ENCODE data around the gene FARS2. TPM values are rescaled to one million over a fixed set of nuclear protein-coding genes. Genes with fewer than 3 reads are reported as not detected.

Gene FARS2
- total RNA-seq, 1 donor from 2014 or later = 24.8 TPM

DNA sequence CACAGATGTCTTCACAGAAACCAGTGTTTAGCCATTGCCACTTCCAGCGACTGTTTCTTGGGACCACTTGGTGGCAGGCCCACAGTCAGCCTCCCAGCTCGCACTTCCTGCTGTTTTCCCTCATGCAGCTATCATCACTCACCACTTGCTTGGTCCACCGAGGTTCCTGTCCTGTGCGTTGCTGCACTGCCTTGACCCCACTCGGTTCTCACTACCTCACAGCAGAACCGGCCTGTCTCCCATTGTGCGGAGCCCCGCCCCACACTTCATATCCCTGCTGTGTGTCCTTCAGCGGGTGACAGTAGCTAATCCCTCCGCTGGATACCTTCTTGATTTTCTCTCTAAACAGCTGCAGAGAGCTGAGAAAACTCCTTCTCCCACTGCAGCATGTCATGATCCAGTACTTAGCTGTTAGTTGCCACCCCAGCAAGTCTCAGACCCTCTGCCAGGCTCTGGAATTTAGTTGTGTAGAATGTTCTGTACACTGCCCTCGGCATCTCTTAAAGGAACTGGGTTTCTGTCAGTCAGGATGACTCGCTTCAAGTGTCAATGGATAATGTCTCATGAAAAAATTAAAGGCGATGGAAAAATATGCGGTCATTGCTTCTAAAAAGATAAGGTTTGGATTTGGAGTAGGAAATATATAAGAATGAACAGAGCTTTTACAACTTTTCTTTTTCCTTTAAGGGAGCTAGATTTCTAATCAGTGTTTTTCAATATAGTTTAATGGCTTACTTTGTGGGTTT is 208.0 kb downstream of the FARS2 start:
- DNase-seq = no peak

DNA sequence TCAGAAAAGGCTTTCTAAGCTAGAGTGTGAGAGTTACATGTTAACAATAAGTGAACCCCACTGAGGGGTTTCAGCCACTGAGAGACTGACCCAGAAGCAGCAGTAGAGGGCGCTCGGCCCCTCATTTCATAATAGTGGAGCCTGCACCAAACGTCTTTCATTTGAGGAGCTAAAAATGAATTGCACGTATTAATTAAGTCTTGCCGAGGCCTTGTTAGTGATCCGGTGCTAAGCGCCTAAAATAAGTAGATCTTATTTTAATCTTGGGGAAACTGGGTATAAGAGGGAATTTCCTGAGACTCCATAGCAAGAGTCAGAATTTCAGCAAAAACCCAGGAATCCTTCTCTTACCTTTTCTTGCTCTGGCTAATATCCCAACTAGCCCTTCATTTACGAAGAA is 209.7 kb downstream of the FARS2 start:
- DNase-seq = peak; percentile 44

DNA sequence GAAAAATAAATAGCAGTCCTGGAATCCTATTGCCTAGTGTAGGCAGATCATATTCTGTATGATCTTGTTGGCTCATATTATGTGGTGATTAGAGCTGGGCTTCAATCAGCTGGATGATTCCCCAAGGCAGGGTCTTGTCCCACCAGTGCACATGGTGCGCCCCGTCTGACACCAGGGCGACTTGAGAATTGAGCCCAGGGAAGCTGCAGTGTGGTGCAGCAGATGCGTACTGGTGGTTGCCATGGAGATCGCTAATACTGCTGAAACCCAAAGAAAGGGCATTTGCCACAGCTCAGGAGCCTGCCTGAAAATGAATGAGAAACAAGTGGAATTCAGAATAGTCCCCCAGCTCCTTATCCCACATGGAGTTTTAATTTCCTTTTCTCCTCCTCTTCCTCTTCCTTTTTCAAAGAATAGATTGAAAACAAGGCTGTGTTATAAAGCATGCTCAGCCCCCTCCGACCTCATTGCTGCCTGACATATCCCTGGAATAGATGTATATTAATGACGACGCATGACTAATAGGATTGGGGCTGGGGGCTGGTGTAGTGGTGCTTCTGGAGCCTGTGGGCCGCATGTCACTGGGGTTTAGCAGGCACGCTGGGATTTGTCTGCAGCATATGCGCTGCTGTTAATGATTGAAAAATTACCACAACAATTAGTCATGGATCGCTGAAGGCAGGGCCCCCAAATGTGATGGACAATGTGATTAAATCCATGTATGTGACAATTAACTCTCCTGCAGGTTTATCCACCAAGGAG is 210.5 kb downstream of the FARS2 start:
- DNase-seq = no peak

DNA sequence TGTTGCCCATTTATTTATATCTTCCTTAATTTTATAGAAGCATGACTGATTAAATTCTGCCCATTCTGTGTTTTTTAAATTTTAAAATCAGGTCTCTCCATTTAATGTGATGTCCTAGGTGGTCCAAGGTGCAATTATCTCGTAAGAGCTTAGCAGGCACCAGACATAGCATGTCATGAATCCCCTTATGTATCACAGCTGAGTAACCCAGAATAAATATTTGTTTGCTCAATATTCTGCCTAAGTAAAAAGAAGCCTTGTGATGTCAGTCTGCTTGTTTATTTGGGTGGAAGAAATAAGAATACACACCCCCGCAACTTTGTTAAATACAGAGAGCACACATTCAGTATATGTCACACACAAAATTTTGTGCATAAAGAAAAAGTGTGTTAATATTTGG is 211.3 kb downstream of the FARS2 start:
- DNase-seq = no peak

DNA sequence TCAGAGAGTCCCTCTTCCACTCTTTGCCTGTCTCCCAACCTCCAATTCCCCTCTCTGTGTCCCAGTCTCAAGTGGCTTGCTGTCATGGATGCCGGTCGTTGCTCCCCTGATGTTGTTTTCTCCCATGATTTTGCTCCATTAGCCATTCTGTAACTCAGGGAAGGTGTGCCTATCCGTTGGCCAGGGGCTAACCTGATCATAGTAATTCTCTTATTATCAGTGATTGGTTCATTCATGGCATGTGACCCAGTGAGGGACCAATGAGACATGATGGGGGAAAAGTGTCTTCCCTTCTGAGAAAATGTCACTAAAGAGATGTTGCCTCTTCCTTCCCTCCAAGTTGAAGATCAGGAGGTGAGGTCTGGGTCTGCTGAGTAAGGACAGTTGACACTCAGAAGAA is 214.5 kb downstream of the FARS2 start:
- no peak for DNase-seq

DNA sequence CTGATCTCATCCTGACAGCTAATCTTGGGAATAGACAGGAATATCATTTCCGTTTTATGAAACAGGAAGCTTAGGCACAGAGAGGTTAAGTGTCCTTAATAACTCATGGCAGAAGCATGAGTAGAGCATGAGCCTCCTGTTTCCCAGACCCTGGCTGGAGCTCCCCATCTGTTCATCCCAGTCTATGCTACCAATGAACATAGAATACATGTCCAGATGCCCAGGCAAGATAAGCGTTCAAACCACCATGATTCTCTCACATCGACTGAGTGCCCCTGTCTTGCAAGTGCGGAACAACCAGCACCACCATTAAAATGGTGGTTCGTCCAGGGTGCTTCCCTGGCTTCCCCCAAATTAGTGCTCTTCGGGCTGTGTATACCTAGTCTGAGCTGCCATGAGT is 217.1 kb downstream of the FARS2 start:
- DNase-seq = no peak

DNA sequence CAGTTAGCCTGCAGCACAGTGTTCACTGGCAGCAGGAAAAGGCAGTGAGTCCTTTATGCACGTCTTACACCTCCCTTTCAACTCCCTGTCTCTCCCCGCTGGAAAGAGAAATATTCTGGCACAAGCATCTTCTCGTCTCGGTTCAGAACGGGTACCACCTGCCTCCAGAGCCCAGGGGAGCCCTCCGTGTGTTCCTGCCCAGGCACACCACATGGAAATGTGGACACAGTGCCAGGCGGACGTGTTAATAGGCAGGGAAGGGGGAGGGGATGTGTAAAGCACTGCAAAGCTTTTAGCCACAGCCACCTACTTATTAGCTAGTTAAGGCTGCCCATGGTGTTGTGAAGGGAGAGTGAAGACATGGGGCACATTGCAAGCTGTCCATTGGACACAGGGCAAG is 219.7 kb downstream of the FARS2 start:
- DNase-seq = no peak

DNA sequence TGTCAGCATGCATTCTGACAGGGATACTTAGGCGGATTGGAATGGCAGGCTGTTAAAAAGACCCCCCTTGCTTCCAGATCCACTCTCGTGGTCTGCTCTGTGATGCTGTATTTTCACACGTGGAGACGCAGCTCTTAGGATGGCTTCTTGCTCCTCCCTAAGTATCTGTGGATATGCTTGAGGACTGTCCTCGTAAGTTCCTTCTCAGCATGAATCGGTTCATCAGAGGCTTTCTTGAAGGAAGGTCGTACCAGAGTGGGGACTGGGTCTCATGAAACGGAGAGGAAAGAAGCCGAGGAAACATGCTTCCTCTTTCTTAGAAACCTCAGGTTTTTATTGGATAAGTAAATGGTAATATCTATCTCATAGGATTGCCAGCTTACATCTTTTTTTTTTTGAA is 220.4 kb downstream of the FARS2 start:
- DNase-seq = no peak

DNA sequence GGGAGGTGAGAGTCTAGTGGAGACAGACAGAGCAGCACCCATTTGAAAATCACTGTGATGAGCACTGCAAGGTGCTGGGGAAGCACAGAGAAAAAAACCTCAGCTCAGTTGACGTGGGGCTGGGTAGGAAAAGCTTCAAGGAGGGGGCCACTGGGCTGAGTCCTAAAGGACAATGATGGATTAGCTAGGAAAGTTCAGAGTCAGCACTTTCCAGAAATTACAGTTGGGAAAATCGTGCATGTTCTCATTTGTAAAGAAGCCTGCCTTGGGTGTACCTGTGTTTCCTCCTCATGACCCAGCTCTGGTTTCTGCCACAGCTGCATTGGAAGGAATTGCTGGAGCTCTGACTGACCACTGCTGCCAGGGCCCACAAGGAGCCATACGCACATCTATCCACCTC is 221.3 kb downstream of the FARS2 start:
- no peak for DNase-seq

DNA sequence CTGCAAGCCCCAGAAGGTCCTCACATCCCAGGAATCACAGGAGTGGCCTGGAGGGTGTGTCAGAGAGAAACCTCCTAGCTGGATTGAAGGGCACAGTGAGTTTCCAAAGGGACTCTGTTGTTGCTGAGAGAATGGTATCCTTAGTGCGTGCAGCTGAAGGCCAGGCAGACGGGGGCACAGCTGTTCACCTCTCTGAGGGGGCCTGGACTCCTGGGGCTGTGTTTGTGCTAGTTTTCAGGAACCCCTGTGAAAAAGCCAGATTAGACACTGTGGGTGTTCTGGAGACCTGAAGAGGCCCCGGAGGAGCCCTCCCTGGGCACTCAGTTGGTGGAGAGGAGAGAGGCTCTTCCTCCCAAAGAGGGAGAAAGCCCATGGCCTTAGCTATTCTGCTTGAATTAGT is 223.4 kb downstream of the FARS2 start:
- DNase-seq = no peak

DNA sequence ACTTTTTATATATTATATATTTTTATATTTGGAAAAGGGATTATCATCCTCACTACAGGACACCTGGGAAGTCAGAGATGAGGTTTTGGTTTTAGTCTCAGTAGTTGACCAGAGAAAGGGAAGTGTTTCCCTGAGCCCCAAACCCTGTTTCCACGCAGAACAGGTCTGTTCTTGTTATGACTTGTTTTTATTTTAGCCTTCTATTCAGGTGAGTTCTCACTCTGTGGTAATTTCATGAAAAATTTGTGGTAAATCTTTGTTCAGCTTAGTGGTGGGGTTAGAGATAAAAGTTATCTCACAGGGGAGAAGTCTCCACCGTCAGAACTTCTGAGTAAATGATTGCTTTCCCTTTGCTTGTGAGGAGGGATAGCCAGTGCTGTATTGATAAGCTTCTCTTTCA is 224.9 kb downstream of the FARS2 start:
- no peak for DNase-seq

DNA sequence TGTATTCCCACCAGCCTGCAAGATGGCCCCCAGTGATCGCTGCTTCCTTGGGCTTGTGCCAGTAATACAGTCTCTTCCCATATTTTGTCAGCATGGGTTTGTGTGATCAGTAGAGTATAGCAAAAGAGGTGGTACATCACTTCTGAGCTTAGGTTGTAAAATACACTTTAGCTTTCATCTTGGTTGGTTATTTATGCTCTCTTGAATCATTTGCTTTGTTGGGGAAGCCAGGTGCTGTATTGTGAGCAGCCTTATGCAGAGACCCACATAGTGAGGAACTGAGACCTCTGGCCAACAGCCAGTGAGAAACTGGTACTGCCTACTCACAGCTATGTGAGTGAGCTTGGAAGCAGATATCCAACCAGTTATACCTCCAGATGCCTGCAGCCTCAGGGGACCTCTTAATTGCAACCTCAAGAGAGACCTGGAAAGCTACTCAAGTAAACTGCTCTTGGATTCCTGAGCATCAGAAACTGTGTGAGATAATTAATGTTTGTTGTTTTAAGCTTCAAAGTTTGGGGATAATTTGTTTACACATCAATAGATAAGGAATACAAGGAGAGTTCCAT is 229.3 kb downstream of the FARS2 start:
- DNase-seq = no peak

DNA sequence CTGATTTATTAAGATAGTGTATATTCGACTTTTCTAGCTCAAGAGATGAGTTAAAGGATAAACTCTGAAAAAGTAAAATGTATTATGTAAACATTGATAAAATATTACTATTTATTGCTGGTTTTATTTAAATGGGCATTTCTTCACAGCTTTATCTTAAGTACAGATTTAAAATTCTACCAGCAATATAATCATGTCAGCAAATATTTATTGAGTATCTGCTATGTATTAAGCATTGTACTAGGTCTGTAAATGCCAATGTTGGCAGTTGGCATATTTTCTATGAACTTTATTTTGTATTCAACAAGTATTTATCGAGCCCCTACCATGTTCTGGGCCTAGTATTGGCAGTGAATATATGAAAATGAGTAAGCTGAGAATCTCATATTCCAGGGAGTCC is 231.0 kb downstream of the FARS2 start:
- DNase-seq = no peak

DNA sequence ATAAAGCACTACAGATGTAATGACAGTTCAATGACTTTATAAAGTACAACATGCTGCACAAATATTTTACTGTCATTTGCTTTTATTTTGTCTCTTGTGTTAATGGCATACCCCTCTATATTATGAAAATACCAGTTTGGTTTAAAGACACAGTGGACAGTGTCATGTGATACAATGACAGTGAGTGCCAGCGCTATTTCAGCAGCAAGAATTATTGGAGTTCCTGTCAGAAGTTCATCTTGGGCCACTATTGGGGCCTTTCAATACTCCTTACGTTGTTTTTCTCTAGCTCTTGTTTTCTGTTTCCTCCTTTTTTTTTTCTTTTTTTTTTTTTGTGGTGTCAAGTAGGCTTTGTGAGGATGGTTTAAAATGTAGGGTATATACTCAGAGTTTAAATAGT is 232.5 kb downstream of the FARS2 start:
- DNase-seq = no peak

DNA sequence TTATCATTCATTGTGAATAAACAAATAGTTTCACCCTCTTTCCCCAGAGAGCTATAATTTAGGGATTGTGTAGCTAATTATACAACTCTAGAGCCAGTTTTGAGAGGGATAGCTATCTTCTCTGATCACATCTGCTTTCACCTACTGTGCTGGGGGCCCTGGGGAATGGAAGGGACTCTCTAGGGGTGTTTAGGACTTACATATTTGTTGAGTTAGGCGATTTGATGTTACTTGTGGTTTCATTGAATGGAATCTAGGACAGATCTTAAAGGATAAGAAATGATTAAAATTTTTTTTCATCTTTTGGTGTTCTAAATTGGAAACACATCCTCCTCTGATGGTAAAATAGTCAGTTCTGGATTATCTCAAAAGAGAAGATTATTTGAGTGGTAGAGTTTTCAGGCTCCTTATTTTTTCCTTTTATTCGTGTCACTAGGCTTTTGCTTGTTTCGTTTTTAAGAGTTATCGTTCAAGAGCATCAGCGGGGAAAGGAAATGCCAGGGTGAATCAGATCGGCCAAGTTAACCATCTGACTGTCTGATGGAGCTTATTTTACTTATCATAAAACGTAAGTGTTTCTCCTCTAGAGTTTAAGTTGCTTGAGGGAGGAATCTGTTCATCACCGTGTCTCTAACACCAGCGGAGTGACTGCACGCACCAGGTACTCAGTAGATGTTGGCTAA is 236.7 kb downstream of the FARS2 start:
- no peak for DNase-seq

DNA sequence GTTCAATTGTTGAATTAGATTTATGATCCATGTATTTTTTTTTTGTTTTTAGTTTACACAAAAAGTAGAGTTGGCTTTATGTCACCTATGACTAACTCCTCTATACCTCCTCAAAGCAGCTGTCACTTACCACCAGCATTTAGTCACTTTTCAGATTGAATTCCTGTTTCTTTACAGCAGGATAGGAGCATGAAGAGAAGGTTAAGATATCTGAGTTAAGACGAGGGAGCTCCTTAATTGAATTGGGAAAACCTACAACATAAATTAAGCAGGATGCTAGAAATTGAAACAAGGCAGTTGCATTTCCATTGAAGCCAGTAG is 237.2 kb downstream of the FARS2 start:
- no peak for DNase-seq

DNA sequence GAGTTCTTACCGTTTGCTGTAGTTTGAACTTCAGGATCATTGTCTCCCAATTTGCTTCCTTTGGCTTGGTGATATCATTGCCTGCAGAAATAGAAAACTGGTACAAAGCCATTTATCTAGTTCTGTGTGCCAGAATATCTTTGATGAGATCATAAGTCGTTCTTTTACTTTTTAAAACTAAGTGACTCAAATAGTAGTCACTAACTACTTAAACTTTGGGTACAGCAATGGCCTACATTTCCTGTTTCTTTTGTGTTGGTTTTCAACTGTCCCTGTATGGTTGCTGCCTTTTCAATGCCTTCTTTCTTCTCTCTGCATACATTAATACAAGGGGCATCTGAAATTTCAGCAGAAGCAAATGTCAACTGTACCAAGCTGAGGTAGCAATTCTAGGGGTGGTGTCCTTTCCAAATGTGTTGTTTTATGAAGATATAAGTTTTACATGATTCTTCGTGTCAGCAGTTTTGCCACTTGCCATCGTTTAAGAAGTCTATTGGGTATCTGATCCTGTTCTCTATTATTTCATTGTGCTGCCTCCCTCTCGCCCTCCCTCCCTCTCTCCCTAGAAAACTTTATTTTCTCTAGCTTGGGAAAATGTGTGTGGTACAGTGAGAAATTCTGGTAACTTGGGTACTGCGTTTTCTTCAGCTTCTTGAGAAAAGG is 238.5 kb downstream of the FARS2 start:
- no peak for DNase-seq

DNA sequence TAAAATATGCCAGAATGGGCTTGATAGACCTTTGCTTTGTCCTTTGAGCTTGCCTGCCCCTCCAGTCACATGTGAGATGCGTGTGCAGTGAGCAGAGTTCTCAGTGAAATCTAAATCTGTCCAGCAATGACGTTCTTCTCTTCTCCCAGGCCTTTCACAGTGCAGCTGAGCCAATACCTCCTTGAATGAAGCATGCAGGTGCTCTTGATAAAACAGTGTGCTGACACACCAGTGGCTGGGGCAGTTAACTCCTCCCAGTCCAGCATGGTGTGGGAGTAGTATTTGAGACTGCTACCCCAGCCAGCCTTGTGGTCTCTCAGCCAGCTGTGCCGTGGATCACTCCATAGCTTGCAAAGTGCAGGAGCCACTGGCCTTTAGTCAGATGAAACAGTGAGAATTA is 240.5 kb downstream of the FARS2 start:
- DNase-seq = no peak

DNA sequence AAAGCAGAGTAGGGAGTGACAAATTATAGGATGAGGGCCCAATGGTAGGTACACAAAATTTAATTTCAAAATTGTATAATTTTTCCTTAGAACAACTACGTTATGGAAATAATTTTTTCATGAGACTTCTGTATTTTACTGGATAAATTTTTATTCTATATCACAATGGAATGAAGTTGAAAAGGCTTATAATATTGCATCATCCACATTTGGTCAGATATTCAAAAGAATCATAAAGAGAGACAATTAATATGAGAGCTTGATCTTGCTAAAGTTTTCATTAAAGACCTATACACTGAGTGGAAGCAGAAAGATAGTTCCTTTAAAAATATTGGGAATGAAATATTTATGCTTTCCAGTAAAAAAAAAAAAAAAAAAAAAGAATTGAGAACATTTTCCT is 242.8 kb downstream of the FARS2 start:
- no peak for DNase-seq

DNA sequence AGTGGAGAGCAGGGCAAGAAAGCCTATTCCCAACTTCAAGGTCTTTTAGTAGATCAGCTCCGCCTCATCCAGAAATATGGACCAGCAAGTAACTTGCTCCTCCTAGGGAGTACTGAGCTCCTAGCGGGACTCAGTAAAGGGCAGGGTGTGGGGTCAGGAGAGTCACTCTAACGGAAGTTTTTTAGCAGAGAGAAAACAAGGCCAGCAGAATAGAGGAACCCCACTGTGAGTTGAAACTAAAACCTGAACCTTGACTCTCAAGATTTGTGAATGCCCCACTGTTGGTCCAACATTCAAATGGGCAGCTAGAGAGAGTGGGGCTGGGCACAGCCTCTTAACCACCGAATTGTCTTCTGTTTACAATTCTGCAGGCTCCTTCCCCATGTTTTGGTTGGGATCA is 244.8 kb downstream of the FARS2 start:
- DNase-seq = no peak

DNA sequence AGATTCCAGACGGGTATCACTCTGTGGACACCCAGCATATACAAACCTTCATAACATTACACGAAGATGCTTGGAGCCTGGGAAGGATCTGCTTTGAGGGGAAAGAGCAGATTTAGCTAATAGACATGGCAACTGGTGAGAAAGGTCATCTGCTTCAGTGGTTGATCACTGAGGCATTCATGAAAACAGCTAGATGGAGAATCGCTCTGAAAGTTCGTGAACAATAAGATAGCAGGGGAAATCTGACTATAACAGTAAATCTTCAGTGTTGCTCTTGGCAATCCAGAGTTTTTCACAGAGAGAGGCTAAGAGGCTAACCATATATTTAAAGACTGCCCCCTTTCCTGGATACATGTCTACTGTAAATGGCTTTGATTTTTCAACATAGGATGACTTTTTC is 245.3 kb downstream of the FARS2 start:
- DNase-seq = no peak

DNA sequence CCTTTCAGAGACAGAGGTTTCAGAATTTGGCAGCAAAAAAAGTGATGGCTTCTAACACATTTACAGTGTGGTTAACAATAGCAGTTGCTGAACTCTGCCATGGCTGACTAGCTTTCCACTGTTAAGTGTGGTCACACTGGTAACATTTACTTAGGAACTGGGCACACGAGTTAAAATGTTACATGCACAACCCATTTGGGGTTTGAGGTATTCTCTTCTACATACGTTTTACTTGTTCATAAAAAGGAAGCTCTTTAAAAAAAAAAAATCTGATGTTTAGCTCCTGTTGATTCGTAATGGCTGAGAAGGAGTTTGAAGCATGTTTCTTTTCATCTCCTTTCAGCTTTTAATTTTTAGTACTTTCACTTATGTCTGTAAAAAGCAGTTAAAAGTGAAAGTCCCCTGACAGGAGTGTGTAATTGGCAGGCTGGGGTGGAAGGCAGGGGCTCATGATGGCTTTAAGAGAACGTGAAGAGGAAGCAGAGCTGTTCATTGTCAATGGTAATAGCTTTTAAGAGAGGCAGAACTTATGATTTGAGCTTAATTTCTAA is 245.9 kb downstream of the FARS2 start:
- no peak for DNase-seq

DNA sequence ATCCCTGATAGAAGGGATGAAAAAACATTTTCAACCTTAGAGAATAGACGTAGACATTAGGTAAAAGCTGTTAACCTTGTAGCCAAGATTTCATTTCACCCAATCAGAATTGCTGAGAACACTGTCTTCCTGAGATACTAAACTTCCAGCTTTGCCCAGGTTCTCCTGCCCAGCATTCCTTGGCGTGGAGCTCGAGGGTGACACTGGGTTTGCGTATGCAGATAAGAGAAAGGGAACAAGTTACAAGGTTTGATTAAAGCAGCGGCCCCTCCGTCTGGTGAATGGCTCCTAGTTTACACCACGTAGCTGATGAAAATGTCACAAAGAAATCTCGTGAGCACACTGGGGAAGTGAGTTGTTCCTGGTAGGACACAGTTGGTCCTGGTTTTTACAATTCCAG is 247.8 kb downstream of the FARS2 start:
- DNase-seq = no peak

Data from occipital lobe (tissue), 2 donors.